GM15510 (cell line): Measurements from ENCODE around the gene TTC8.

Experiments used
- POLR2A ChIP-seq: IDR thresholded peaks from 3 replicates; pipeline ENCODE4 v1.6.1; 2011; ENCODE audit warnings: borderline replicate concordance; ENCODE audit not compliant: insufficient read length; ENCODE audit errors: extremely low read depth

Gene TTC8

GRCh38 chr14:88824314-88825077, at the start of gene TTC8:
TTC8 (plus strand) TSS chr14:88824651; CDS start chr14:88824708, 57 bp downstream.
- peak; percentile 68 for TF ChIP-seq POLR2A

- TF ChIP-seq POLR2A, result no peak
Measured at GRCh38 chr14:88775532-88775931, 48.9 kb upstream of the TTC8 start.

- TF ChIP-seq POLR2A, result no peak
Measured at GRCh38 chr14:88785911-88786310, 38.5 kb upstream of the TTC8 start.

GRCh38 chr14:88786715-88787114, 37.7 kb upstream of the TTC8 start:
- no peak for TF ChIP-seq POLR2A

- TF ChIP-seq POLR2A, result no peak
Measured at GRCh38 chr14:88790501-88791251, 33.8 kb upstream of the TTC8 start.

- no peak for TF ChIP-seq POLR2A
Measured at GRCh38 chr14:88791252-88791621, 33.2 kb upstream of the TTC8 start.

- no peak for TF ChIP-seq POLR2A
Measured at GRCh38 chr14:88791629-88792472, 32.6 kb upstream of the TTC8 start.

- no peak for TF ChIP-seq POLR2A
Measured at GRCh38 chr14:88792473-88793258, 31.8 kb upstream of the TTC8 start, which contains the start of gene EML5. EML5 (minus strand) TSS chr14:88792953; CDS start chr14:88792503, 450 bp downstream.

- TF ChIP-seq POLR2A, result no peak
Measured at GRCh38 chr14:88793259-88793625, 31.2 kb upstream of the TTC8 start.

GRCh38 chr14:88798156-88798555, 26.3 kb upstream of the TTC8 start:
- no peak for TF ChIP-seq POLR2A

GRCh38 chr14:88799522-88799921, 24.9 kb upstream of the TTC8 start:
- no peak for TF ChIP-seq POLR2A

GRCh38 chr14:88802596-88802995, 21.9 kb upstream of the TTC8 start:
- TF ChIP-seq POLR2A, result no peak

GRCh38 chr14:88804035-88804434, 20.4 kb upstream of the TTC8 start:
- TF ChIP-seq POLR2A, result no peak

- no peak for TF ChIP-seq POLR2A
Measured at GRCh38 chr14:88804477-88804876, 20.0 kb upstream of the TTC8 start.

GRCh38 chr14:88808359-88808758, 16.1 kb upstream of the TTC8 start:
- TF ChIP-seq POLR2A, result no peak

GRCh38 chr14:88815980-88816379, 8.5 kb upstream of the TTC8 start:
- TF ChIP-seq POLR2A, result no peak
